Measurements from ENCODE around the gene APRT. TPM values are rescaled to one million over a fixed set of nuclear protein-coding genes. Genes with fewer than 3 reads are reported as not detected.

APRT gene, protein sequence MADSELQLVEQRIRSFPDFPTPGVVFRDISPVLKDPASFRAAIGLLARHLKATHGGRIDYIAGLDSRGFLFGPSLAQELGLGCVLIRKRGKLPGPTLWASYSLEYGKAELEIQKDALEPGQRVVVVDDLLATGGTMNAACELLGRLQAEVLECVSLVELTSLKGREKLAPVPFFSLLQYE
- 46.6 TPM for total RNA-seq
- long read RNA-seq, transcript APRT-202 (5 exons, 664 nt): minor isoform, 12 of 74 reads
- long read RNA-seq, transcript APRT-201 (5 exons, 947 nt): major isoform, 35 of 74 reads
- long read RNA-seq, transcript APRT-210 (2 exons, 490 nt): minor isoform, 5 of 74 reads
- long read RNA-seq, partial matches to known transcripts: 5 of 74 reads
- long read RNA-seq, other reads (novel, unspliced or antisense): 13 of 74 reads

DNA sequence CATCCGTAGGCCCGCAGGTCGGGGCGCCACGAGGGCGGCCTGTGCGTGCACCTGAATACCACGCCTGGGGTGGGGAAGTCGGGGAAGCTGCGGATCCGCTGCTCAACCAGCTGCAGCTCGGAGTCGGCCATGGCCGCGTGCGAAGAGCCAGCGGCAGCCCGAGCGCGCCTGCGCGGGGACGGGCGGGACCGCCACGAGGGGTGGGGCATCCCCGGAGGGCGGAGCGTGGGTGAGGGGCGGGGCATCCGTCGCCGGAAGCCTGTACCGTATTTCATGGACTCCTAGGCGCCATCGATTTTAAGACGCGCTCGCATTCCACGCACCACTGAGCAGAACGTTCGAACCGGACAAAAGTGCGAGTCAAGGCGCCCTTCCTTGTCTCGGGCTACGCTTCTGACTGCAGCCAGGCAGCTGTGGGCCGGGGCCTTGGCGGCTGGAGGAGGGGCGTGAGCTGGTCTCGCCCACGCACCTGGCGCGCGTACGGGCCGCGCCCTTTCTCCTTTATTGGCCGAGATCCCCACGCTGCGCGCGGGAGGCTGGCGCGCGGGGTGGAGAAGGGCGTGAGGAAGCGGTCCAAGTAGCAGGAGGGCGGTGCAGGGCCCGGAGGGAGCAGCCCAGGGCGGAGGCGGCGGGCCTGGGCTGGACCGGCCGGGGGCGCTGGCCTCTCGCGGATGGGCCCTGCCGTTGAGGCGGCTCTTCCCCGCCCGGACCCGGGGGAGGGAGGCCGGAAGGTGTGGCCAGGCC is at the start of gene APRT:
Gene APRT, minus strand, starts transcription at position 160 of the 744 bp plus-strand sequence. Its CDS starts 29 bp downstream, at position 131.
- intact Hi-C loops (cut with DNase I): loop anchor here (2.0 to 5.0 kb wide), 3 partner anchors 45 to 405 kb away; partner anchors contain the start of genes GALNS, TRAPPC2L and ZNF778
- DNase-seq (ENCODE audit: low spot score): peak; percentile 98

DNA sequence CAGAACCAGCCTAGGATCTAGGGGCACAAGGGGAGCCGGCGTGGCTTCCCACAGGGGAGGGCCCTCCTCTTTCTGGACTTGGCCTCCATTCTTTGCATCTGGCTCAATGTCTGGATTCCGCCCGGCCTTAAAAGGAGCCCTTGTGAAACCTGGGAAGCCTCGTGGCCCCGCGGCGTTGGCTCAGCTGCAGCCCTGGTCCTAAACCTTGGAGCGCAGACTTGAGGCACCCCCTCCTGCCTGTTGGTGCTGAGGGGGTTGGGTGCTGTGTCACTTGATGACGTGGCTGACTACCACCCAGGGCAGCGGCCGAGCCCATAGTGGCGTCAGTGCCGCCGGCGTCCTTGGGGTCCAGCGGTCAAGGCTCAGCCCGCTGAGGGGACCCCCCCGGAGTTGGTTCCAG is 49.6 kb upstream of the APRT start:
- DNase-seq (ENCODE audit: low spot score): no peak
- intact Hi-C loops (cut with DNase I): no loop called here

DNA sequence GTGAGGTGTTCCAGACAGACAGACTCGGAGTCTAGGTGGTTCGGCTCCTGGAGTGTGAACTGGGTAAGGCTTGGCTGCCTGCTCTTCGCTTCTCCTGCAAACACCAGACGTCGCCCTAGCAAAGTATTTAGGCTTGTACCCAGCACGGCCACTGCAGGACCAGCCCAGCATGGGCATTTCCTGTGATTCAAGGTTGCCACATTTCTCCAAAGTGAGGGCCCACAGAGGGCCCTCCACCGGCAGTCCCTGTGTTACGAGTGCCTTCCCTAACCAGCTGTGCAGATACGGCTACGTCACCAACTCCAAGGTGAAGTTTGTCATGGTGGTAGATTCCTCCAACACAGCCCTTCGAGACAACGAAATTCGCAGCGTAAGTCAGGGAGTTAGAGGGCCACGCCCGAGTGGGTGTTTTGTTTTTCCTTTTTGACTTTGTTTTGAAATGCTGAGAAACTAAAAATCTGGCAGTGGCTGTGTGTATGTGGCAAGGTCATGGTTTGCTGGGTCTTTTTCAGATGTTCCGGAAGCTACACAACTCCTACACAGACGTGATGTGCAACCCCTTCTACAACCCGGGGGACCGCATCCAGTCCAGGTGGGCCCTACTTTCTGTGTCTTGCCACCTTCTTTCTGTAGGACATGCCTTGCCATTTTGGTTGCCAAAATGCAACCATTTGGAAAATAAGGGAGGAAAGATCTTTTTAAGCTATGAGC is 47.8 kb upstream of the APRT start:
- DNase-seq (ENCODE audit: low spot score): no peak
- intact Hi-C loops (cut with DNase I): loop anchor here (10.0 kb wide), 1 partner anchor 235 kb away; the partner anchor contains the start of gene ACSF3

DNA sequence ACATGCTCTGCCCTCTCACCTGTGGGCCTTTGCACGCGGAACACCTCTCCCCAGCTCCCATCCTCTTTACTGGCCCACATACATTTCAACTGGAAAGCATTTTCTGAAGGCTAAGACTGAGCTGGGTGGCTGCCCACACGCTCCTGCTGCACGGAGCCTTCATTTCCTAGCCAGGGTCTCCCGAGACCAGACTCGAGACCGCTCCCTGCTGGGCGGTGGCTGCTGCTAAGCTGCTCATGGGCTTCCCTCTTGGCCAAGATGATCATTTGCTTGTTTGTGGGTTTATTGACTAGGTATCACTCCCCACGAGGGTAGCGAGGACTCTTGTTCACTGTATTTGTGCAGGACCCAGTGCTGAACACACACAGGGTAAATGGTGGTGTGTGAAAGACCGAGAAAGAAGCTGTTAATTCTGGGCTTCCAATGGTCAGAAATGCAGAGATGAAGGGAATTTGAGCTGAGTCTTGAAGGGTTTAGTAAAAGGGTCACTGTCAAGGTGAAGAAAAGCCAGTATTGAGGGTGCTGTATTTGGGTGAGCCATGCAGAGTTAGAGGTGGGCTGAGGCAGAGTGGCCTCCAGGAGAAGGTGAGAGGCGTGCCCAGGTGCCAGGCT is 46.1 kb upstream of the APRT start:
- no peak for DNase-seq (ENCODE audit: low spot score)
- intact Hi-C loops (cut with DNase I): loop anchor here (2.0 to 10.0 kb wide), 2 partner anchors 45 to 237 kb away; partner anchors contain the start of gene ACSF3

DNA sequence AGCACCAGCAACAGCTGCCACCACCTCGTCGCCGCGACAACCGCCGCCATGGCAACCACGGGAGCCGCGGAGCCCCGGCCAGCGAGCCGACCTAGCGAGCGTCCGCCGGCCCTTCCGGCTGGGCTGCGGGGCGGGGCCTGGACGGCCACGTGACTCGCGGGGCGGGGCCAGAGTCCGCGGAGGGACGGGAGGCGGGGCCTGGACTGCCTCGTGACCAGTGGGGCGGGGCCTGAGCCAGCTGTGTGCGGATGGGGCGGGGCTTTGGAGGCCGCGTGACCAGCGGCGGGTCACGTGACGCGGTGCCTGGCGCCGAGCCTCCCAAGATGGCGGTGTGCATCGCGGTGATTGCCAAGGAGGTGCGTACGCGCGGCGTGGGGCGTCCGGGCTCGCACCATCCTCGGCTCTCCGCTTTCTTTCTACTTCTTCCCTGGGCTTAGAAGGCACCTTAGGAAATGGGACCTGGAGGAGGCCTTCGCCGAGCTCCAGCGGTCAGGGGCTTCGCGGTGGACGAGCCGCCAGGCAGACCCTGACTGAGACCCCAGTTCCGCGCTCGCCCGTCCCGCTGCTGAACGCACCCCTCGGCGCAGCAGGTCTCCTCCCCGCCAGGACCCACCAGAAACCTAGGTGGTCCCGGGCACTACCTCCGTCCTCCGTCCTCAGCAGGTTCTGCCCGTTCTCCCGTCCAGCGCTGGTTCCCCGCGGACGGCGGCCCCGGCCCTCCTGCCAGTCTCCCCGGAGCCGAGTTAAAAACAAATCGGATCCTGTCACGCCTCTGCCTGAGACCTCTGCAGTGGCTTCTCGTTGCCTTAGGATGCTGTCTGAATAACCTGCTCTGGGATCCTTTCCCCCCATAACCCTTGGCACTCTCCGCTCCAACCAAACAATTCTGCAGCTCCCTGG is 45.4 kb upstream of the APRT start, which contains the start of the genes GALNS and TRAPPC2L:
Gene GALNS, minus strand, starts transcription at position 120 of the 900 bp plus-strand sequence. Its CDS starts 70 bp downstream, at position 50.
Gene TRAPPC2L, plus strand, starts transcription at position 300 of the 900 bp plus-strand sequence. Its CDS starts 24 bp downstream, at position 324.
- intact Hi-C loops (cut with DNase I): loop anchor here (2.0 to 10.0 kb wide), 2 partner anchors 44 to 238 kb away; partner anchors contain the start of gene ACSF3

DNA sequence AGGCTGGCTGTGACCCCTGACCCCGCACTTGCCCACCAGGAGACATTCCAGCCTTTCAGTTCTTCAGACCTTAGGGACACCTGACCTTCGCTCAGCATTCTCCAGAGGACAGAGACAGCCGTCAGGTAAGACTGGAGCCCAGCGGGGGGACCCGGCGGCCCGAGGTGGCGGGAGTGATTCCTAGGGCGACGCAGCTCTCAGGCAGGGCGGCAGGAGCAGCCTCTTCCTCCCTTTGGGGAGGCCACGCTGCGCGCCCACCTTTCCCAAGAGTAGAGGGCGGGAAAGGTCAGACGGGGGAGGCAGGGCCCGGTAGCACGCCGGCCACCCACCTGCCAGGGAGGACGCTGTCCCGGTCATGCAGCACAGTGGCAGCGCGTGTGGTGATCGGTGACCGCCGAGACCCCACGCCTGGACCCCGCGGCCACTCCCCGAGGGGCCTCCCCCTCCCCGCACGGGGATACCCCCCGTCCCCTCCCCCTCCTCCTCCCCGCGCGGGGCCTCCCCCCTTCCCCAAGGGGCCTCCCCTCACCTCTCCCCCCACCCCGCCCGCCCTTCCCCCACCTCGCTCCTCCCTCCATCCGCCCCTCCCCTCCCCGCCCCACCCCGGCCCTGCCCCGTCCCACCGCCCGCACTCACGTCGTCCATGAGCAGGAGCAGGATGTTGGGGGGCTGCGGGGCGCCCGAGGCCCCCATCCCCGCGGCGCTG is 44.5 kb upstream of the APRT start:
- intact Hi-C loops (cut with DNase I): loop anchor here (2.0 to 10.0 kb wide), 2 partner anchors 43 to 239 kb away; partner anchors contain the start of gene ACSF3
- no peak for DNase-seq (ENCODE audit: low spot score)

More for the DNA sequence above, 45.4 kb upstream of the APRT start, which contains the start of the genes GALNS and TRAPPC2L:
- DNase-seq (ENCODE audit: low spot score): peak; percentile 100

DNA sequence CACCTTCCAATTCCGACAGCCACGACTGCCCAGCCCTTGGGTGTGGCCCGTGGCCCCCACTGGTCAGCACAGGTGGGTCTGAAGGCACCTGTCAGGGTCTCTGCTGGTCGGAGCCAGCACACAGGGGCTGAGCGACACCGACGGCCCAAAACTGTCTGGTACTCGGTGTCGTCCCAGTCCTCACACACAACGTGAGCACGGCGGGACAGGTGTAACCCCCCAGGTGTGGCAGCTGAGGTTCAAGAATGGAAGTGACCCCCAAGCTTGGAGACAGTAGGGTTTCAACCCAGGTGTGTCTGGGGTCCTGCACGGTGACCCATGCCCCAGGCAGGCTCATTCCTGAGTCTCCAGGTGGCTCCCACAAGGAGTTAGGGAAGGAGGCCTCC is 44.0 kb upstream of the APRT start:
- intact Hi-C loops (cut with DNase I): loop anchor here (2.0 to 10.0 kb wide), 2 partner anchors 43 to 239 kb away; partner anchors contain the start of gene ACSF3
- no peak for DNase-seq (ENCODE audit: low spot score)

DNA sequence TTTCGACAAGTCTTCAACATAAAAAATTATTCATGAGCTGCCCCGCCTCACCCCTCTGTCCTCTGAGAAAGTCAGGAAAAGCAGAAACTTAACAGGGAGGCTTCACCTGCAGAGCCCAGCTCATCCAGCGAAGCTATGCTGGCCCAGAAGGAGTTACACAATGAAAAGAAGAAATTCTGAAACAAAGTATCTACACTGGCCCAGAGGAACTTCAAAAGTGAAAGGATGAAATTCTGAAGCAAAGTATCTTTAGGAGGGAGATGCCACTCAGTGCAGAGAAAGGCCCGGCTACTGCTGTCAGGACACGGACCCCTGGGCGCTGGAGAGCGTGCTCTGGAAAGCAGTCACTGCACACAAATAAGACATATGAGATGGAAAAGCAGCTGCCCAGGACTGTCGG is 43.4 kb upstream of the APRT start:
- intact Hi-C loops (cut with DNase I): loop anchor here (10.0 kb wide), 1 partner anchor 240 kb away; the partner anchor contains the start of gene ACSF3
- DNase-seq (ENCODE audit: low spot score): no peak

DNA sequence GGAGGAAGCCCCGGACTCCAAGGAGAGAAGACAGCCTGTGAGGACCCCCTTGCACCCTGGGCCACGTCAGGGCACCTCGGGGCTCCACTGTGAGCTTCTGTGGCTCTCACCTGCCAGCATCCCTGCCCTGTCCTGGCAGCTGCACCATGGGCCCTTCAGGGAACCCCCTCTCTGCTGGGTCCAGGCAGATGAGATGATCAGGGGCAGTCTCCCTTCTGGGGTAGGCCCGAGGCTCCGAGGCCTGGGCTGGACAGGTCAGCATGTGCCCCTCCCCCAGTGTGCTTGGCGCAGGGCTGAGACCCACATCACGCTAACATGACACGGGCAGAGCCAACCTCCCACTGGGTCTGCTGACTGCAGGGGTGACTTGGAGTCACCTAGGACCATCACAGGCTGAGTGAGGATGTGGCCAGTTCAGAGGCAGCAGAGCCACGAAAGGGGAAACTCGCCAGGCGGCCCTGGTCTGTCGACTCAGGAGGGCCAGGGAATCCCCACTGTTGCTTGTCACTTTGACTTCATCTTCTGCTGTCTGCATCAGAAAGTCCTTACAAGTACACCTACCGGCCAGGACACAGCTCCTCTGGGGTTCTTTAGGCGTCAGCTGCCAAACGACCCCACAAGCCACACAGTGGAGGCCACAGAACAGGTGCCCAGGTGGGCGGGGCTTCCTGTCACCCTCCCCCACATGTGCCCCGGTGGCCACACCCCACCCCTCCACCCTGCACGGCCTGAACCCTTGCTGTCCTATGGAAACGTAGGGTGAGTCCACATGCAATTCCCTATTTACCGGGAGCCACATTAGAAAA is 42.8 kb upstream of the APRT start:
- no peak for DNase-seq (ENCODE audit: low spot score)
- intact Hi-C loops (cut with DNase I): loop anchor here (10.0 kb wide), 1 partner anchor 240 kb away; the partner anchor contains the start of gene ACSF3

DNA sequence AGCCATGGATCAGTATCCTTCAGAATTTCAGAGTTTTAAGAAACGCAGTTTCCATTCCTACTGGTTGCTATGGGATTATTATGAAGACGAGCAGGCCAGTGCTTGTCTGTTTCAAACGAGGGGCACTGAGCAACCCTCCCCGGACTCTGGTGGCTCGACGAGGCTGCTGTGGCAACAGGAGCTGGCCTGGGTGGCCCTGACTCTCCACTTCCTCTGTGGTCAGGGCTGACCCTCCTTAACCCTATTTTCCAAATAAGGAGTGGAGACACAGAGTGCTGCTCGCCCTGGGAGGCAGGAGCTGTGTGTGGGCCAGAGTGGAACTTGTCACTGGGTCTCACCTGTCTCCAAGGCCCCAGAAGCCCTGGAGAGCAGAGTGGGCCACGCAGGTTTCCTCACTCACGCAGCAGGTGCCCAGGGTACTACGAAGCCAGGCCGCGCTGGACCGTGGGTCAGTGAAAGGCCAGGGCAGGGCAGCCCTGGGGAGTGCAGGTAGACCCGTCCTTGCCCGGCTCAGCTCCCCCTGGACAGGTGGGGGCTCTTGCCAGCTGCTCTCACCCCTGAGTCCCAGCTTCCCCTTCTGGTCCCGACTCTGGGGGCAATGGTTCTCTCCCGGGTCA is 41.7 kb upstream of the APRT start:
- intact Hi-C loops (cut with DNase I): loop anchor here (10.0 kb wide), 1 partner anchor 241 kb away; the partner anchor contains the start of gene ACSF3

DNA sequence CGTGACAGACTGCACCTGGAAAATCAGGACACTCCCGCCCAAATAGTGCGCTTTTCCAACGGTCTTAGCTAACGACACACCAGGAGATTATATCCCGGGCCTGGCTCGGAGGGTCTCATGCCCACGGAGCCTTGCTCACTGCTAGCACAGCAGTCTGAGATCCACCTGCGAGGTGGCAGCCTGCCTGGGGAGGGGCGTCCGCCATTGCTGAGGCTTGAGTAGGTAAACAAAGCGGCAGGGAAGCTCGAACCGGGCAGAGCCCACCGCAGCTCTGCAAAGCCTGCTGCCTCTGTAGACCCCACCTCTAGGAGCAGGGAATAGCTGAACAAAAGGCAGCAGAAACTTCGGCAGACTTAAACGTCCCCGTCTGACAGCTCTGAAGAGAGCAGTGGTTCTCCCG is 39.9 kb upstream of the APRT start:
- DNase-seq (ENCODE audit: low spot score): no peak
- intact Hi-C loops (cut with DNase I): loop anchor here (10.0 kb wide), 1 partner anchor 243 kb away; the partner anchor contains the start of gene ACSF3

More for the DNA sequence above, 41.7 kb upstream of the APRT start:
- no peak for DNase-seq (ENCODE audit: low spot score)

DNA sequence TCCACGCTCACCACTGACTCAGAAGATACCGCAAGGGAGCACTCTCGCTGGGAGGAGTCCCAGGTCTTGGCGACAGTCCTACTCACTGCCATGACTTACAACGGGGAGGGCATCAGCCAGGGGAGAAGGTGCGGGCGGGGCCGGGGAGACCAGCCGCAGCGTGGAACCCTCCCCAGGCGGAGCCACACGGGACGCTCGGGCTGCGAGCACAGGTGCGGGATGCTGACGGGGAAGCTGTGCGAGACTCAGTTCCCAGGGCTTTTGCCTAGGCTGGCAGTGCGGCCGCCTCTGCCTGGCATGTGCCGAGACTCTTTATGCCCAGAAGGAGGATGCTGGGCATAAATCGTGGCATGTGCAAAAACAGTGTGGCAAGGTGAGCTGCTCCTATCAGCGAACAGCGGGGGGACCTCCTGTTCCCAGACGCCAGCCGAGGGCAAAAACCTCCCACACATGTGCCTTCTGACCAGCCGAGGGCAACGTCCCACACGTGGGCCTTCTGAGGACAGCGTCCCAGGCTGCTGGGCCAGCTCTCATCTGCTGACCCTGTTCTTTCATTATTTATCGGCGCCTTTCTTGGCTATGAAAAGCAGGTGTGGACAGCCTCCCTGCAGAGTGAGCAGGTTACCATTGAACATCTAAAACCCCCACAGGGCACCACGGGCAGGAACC is 38.9 kb upstream of the APRT start:
- no peak for DNase-seq (ENCODE audit: low spot score)
- intact Hi-C loops (cut with DNase I): loop anchor here (10.0 kb wide), 1 partner anchor 244 kb away; the partner anchor contains the start of gene ACSF3

DNA sequence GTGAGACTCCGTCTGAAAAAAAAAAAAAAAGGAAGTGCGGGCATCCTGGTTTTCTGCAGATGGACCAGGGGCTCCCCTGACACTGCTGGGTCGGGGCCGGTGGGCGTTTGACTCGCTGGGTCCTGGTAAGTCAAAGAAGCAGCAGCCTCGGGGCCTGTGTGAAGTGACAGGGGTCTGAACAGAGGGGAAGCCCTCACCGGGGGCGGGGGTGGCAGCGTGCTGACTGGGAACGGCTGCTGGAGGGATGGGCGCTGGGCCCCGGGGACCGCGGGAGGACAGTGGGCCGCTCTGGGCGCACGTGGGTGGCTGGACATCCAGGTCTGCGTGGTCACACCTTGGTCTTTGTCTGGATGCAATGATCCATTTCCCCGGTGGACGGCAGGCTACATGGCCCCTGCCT is 36.8 kb upstream of the APRT start:
- intact Hi-C loops (cut with DNase I): no loop called here
- DNase-seq (ENCODE audit: low spot score): no peak

DNA sequence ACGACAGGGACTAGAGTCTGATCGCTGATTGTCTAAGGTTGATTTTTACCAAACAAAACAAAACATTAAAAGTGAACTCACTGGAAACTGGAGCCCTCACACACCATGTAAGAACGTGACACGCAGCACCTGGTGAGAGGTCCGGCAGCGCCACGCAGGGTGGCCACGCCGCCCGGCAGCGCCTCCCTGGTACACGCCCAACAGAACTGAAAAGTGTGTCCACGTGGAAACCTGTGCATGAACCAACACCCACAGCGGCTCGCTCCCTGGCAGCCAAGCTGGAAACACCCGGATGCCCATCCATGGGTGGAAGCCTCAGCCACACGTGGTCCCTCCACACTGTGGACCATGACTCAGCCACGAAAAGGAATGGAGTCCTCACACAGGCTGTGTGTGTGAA is 35.9 kb upstream of the APRT start:
- intact Hi-C loops (cut with DNase I): no loop called here
- no peak for DNase-seq (ENCODE audit: low spot score)

DNA sequence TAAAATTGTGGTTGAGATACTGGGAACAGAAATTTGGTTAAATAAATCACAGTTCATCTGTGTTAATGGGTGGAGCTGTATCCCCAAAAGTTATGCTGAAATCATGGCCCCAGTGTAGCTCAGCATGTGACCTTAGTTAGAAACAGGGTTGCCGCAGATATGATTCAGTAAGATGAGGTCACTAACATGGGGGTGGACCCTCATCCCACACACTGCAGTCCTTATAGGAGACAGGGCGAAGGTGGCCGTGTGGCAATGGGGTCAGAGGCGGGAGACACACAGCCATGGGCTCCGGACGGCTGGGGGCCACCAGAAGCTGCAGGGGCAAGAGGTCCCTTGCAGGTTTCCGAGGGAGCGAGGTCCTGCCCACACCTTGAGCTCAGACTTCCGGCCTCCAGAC is 34.4 kb upstream of the APRT start:
- no peak for DNase-seq (ENCODE audit: low spot score)
- intact Hi-C loops (cut with DNase I): no loop called here

Data from cardiac septum (tissue), 1 donor.